Lower leg skin (tissue), 4 donors: ENCODE results near the gene HMCN2. TPM values are rescaled to one million over a fixed set of nuclear protein-coding genes. Genes with fewer than 3 reads are reported as not detected.
A peak's percentile ranks its signal among the peaks of the same experiment; 100 is the strongest.

Source experiments
- DNase-seq, 2 donors: peaks; one replicate each; pipeline ENCODE4 v3.0.0-alpha.2; 2019; ENCODE audit warnings: low spot score in 2 of 2
- H3K4me3 ChIP-seq: fragments of 200-600 bp; sonication (generic); 2 replicates; pipeline ENCODE4 v1.5.1; 2017; ENCODE audit warnings: mild to moderate bottlenecking, low read depth; ENCODE audit not compliant: poor library complexity, severe bottlenecking
- POLR2A ChIP-seq, 2 donors: fragments of 450-650 bp; IDR thresholded peaks; one replicate each; pipeline ENCODE4 v1.6.1; 2016 to 2017; ENCODE audit warnings: antibody characterized with exemption in 2 of 2, mild to moderate bottlenecking in 1 of 2, moderate library complexity in 1 of 2
- WGBS, 2 donors: methylation state at CpG; one replicate each; pipeline ENCODE4 v1.1.5; 2018; 5-methylcytosine and 5-hydroxymethylcytosine counted together
- intact Hi-C: fragments of 100-400 bp; cut with DNase I; formaldehyde crosslinking; loops from one replicate; pipeline ENCODE4 v1.15.0; 2023; ENCODE audit warnings: low total_unique reads
- total RNA-seq, 4 donors: library from RNA; depleted of rRNA; stranded (reverse); fragments of >200 nt; gene quantifications; one replicate each; pipeline ENCODE4 v1.1.0, GENCODE V29; 2016
- TF ChIP-seq, protein P1 (sequence below), 3 donors: fragments of 450-650 bp; IDR thresholded peaks; one replicate each; pipeline ENCODE4 v1.5.1; 2016; ENCODE audit warnings: antibody characterized with exemption in 3 of 3, mild to moderate bottlenecking in 3 of 3, moderate library complexity in 2 of 3

The HMCN2 gene
- total RNA-seq, 4 donors from 2014 or later: 1.9 to 4.3 (median 3.0) TPM

DNA sequence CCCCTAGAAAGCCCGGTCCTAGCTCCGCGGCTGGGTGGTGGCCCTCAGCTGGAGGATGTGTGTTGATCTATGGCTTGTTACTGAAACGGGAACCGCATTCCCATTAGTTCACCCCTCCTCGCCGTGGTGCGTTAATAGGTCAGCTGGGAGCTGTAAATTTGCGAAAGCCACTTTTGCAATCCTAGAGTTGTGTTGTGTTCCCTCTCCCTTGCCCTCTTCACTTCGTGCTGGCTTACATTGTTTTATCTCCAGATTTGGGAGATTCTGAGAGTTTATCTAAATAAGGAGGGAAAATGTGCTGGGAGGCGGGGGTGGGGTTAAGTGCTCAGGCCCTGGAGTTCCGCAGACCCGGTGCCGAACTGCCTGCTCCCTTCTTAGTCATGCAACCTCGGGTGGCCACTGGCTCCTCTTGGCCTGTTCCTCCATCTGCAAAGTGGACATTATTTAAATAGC is 62.8 kb downstream of the HMCN2 start:
- intact Hi-C loops: no loop called here
- DNase-seq: peak; percentile 68 to 92
- TF ChIP-seq POLR2A (IDR thresholded peaks at IDR 0.05): no peak
- TF ChIP-seq, protein P1, sequence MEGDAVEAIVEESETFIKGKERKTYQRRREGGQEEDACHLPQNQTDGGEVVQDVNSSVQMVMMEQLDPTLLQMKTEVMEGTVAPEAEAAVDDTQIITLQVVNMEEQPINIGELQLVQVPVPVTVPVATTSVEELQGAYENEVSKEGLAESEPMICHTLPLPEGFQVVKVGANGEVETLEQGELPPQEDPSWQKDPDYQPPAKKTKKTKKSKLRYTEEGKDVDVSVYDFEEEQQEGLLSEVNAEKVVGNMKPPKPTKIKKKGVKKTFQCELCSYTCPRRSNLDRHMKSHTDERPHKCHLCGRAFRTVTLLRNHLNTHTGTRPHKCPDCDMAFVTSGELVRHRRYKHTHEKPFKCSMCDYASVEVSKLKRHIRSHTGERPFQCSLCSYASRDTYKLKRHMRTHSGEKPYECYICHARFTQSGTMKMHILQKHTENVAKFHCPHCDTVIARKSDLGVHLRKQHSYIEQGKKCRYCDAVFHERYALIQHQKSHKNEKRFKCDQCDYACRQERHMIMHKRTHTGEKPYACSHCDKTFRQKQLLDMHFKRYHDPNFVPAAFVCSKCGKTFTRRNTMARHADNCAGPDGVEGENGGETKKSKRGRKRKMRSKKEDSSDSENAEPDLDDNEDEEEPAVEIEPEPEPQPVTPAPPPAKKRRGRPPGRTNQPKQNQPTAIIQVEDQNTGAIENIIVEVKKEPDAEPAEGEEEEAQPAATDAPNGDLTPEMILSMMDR (IDR thresholded peaks at IDR 0.05): no peak
- no peak overlapping the region for H3K4me3 ChIP-seq
- WGBS, 2 donors: 27 to 38% methylated on average over 14 to 15 of the region's 15 CpGs

DNA sequence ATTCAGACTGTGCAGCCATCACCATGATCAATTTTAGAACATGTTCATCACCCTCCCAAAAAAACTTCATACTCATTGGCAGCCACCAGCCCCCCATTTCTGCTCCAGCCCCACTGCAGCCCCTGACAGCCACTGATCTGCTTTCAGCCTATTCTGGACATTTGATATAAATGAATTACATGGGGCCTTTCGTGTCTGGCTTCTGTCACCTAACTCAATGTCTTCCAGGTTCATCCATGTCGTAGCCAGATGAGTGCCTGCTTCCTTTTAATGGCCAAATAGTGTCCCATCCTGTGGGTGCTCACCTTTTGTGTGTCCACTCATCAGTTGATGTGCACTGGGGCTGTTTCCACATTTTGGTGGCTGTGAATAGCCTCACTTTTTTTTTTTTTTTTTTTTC is 63.5 kb downstream of the HMCN2 start:
- intact Hi-C loops: no loop called here
- DNase-seq: no peak
- TF ChIP-seq, protein P1 (IDR thresholded peaks at IDR 0.05): no peak
- TF ChIP-seq POLR2A (IDR thresholded peaks at IDR 0.05): no peak
- WGBS, 2 donors: 76 to 78% methylated on average over 2 of the region's 2 CpGs
- no peak overlapping the region for H3K4me3 ChIP-seq

DNA sequence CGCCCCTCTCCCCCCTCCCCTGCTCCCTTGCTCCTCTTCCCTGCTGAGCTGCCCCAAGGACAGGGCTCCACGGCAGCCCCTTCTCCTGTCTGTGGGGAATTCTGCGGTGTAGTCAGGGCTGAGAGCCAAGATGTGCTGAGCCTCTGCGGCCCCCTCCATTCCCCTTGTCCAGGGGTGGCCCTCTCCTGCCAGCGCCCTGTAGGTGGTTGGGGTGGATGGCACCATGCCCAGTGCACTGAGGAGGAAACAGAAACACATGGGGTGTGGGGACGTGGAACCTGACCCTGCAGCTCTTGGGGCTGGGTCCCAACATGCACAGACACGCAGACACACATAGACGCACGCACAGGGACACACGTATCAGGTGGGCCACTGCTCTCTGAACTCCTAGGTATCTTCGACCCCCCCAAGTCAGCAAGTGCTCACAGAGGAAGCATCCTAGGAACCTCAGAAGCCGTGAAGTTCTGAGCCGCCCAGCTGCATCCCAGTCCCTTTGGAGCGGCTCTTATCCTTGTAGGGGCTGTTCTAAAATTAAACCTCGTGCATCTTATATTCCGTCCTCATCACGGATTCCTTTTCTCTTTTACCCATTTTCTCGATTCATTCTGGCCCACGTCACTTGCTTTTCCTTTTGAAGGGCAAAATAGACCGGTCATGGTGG is 64.8 kb downstream of the HMCN2 start:
- WGBS, 2 donors: 43 to 45% methylated on average over 19 to 20 of the region's 20 CpGs
- intact Hi-C loops: no loop called here
- H3K4me3 ChIP-seq: no peak overlapping the region
- TF ChIP-seq, protein P1 (IDR thresholded peaks at IDR 0.05): no peak
- no peak for TF ChIP-seq POLR2A (IDR thresholded peaks at IDR 0.05)
- DNase-seq: no peak

DNA sequence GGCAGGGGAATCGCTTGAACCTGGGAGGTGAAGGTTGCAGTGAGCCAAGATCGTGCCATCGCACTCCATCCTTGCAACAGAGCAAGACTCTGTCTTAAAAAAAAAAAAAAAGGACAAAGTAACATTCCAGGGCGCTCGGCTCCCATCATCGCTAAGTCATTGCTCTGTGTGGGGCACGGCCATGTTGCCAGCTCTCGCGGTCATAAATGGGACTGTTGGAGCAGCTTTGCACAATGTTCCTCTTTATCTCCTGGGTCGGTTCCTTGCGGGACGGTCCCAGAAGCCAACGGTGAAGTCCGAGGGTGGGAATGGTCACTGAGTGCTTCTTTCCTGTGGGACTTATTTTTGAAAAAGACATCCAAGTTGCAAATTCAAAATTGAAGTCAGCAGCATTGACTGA is 65.5 kb downstream of the HMCN2 start:
- no peak for TF ChIP-seq POLR2A (IDR thresholded peaks at IDR 0.05)
- TF ChIP-seq, protein P1 (IDR thresholded peaks at IDR 0.05): no peak
- 73 to 82% methylated on average over 14 of the region's 14 CpGs for WGBS, 2 donors
- intact Hi-C loops: no loop called here
- no peak for DNase-seq
- H3K4me3 ChIP-seq: no peak overlapping the region

DNA sequence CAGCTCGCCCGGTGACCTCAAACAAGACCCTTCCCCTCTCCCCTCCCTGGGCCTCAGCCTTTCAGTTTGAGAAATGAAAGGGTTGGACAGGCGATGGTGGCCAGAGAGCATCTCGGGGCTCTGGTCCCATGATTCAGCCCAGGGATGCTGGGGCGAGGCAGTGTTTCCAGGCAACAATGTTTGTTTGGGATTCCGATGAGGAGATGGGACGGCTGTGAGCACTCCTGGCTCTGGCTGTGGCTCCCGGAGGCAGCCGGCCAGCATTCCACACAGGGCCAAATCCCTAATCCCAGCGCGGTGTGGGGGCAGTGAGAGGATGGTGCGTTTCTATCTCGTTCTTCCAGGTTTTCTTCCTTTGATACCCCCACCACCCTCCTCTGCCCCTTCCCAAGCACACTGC is 66.0 kb downstream of the HMCN2 start:
- peak in 1 of 2 donors; percentile 49 for DNase-seq
- no peak for TF ChIP-seq POLR2A (IDR thresholded peaks at IDR 0.05)
- TF ChIP-seq, protein P1 (IDR thresholded peaks at IDR 0.05): no peak
- WGBS, 2 donors: 29 to 30% methylated on average over 12 to 13 of the region's 13 CpGs
- intact Hi-C loops: no loop called here
- H3K4me3 ChIP-seq: no peak overlapping the region
